NCI-H526 (cell line): Measurements from ENCODE around the gene PARP9.
A peak's percentile ranks its signal among the peaks of the same experiment; 100 is the strongest.
"Not testable (repeated sequence)": the region's sequence is repeated elsewhere in the genome, so short reads cannot be mapped to it uniquely, and the experiment has no call there.

Experiments used
- DNase-seq, 2 experiments: peaks; one replicate each; lab custom pipeline; 2025; lab: John Stamatoyannopoulos, UW

The PARP9 gene

GRCh38 chr3:122520861-122521260 lies 43.2 kb downstream of the PARP9 start:
- no peak for DNase-seq

- DNase-seq: no peak
These were observed 44.4 kb downstream of the PARP9 start for GRCh38 chr3:122519693-122520092.

- DNase-seq: no peak
These were observed 47.2 kb downstream of the PARP9 start for GRCh38 chr3:122516846-122517360.

GRCh38 chr3:122515870-122516269 lies 48.2 kb downstream of the PARP9 start:
- DNase-seq: no peak

- DNase-seq: no peak
These were observed 49.1 kb downstream of the PARP9 start for GRCh38 chr3:122515020-122515468.

- peak; percentile 87 to 95 for DNase-seq
These were observed 49.7 kb downstream of the PARP9 start, which contains the start of gene KPNA1 for GRCh38 chr3:122514123-122515019. Gene KPNA1, minus strand, starts transcription at chr3:122514939. Its CDS starts 18,374 bp downstream, at chr3:122496565.

GRCh38 chr3:122513386-122514122 lies 50.5 kb downstream of the PARP9 start:
- DNase-seq: no peak

GRCh38 chr3:122512284-122512683 lies 51.8 kb downstream of the PARP9 start:
- DNase-seq: no peak

- no peak for DNase-seq
These were observed 53.1 kb downstream of the PARP9 start for GRCh38 chr3:122510878-122511535.

GRCh38 chr3:122508944-122509343 lies 55.2 kb downstream of the PARP9 start:
- not testable (repeated sequence) for DNase-seq

GRCh38 chr3:122508135-122508914 lies 55.8 kb downstream of the PARP9 start:
- DNase-seq: no peak

GRCh38 chr3:122506450-122506849 lies 57.6 kb downstream of the PARP9 start:
- DNase-seq: no peak

- no peak for DNase-seq
These were observed 58.4 kb downstream of the PARP9 start for GRCh38 chr3:122505676-122506075.

GRCh38 chr3:122502941-122503340 lies 61.2 kb downstream of the PARP9 start:
- DNase-seq: no peak

GRCh38 chr3:122502139-122502538 lies 62.0 kb downstream of the PARP9 start:
- no peak for DNase-seq

- DNase-seq: not testable (repeated sequence)
These were observed 63.1 kb downstream of the PARP9 start for GRCh38 chr3:122500964-122501363.

GRCh38 chr3:122498152-122498551 lies 65.9 kb downstream of the PARP9 start:
- DNase-seq: no peak

- no peak for DNase-seq
These were observed 66.7 kb downstream of the PARP9 start for GRCh38 chr3:122497425-122497824.

GRCh38 chr3:122496508-122496907 lies 67.6 kb downstream of the PARP9 start:
- DNase-seq: no peak

GRCh38 chr3:122493296-122493695 lies 70.8 kb downstream of the PARP9 start:
- no peak for DNase-seq

GRCh38 chr3:122488262-122488973 lies 75.7 kb downstream of the PARP9 start:
- DNase-seq: no peak
